Amniotic epithelial cell (primary cell): ENCODE results near the gene PRAME.
"Not testable (repeated sequence)": the region's sequence is repeated elsewhere in the genome, so short reads cannot be mapped to it uniquely, and the experiment has no call there.

Experiments used
- DNase-seq: peaks from one replicate; pipeline ENCODE4 v3.0.0-alpha.2; 2010; ENCODE audit warnings: low read depth

Gene PRAME

DNA sequence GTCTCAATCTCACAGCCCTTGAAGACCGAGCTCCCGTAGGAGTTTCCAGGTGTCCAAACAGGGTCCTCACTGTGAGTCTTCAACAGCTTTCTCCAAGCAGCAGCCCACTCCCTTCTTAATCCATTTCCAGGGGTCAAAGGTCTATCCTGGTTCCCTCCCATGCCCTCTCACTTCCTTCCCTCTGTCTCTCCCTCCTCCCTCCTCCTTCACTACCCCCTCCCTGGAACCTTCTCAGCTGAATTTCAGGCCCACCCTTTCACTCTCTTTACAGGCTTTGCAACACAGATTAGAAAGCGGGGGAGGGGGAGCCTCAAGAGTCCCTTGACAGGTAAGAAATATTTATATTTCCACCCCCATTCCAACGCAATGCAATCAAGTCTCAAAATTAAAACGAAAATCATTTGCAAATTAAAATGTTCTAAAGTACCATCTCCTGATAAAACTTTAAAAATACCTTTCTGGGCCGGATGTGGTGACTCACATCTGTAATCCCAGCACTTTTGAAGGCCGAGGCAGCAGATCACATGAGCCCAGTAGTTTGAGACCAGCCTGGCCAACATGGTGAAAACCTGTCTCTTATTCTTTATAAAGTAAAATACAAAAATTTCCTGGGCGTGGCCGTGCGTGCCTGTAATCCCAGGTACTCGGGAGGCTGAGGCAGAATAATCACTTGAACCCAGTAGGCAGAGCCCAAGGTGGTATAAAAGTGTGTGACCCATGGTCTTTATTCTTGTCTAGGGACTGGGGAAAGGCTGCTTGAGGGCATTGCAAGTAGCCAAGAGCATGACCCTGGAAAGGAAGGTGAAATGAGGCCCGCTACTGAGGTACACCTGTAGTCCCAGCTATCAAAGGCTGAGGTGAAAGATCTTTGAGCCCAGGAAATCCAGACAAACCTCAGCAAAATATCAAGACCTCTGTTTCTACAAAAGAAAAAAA is 38.1 kb downstream of the PRAME start:
- peak; percentile 40 for DNase-seq

DNA sequence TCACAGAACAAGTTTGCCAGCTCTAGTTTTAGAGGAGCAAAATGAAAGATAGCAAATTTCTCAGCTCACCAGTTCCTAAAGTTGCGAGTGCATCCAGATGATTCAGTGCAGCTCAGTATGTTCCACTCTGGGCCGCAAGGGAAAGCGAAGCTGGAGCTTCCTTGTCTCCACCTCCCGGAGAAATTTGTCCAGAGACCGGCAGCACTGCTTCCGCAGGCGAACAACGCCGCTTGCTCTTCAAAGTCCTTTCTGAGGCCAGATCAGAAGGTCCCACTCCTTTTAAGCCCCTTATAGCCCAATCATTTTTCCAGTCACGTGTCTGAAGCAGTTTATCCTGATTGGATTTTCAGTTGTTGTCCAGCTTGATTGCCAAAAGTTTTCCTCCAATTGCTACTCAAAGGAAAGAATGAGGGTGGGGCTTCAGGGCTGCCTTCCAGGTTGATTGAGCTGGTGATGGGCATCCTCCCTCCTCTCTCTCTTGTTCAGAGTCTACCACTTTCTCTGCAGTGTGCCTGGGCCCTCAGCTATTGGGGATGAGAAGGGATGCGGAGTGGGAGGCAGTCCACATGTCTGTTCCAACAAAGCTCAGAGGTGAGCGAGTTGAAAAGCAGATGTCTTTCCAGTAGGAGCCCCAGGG is 38.9 kb downstream of the PRAME start, which contains the start of gene ZNF280A:
ZNF280A (minus strand) TSS at position 251 of the 637 bp plus-strand sequence. CDS start 4,640 bp downstream, outside the sequence.
- DNase-seq = peak; percentile 45

- no peak for DNase-seq
Observed at GRCh38 chr22:22519591-22519990, 39.5 kb downstream of the PRAME start.

DNA sequence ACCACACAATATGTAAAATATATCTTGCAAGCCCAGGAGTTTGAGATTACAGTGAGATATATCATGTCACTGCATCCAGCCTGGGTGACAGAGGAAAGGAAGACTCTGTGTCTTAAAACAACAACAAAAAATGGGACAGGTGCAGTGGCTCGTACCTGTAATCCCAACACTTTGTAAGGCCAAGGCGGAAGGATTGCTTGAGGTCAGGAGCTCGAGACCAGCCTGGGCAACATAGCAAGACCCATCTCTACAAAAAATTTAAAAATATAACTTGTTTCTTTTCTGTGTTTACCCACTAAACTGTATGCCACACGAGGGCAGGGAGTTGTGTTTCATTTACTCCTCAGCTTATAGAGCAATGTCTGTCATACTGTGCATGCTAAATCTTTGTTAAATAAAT is 42.1 kb downstream of the PRAME start:
- DNase-seq = no peak

GRCh38 chr22:22515890-22516289 is 43.2 kb downstream of the PRAME start:
- no peak for DNase-seq

GRCh38 chr22:22514431-22514830 is 44.6 kb downstream of the PRAME start:
- DNase-seq = not testable (repeated sequence)

DNA sequence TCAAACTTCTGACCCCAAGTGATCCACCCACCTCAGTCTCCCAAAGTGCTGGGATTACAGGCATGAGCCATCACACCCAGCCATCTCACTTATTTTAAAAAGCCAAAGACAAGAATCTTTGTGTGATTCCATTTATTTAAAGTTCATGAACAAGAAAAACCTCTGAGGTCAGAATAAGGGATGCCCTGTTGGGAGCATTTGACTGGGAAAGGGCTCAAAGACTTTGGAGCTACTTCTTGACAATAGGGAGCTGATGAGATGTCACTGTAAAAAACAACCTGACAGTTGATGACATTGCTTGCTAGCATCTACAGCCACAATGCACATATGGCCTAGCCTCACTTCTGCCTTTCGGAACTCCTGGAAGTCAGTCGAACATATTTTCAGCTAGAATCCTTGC is 45.4 kb downstream of the PRAME start:
- no peak for DNase-seq

DNA sequence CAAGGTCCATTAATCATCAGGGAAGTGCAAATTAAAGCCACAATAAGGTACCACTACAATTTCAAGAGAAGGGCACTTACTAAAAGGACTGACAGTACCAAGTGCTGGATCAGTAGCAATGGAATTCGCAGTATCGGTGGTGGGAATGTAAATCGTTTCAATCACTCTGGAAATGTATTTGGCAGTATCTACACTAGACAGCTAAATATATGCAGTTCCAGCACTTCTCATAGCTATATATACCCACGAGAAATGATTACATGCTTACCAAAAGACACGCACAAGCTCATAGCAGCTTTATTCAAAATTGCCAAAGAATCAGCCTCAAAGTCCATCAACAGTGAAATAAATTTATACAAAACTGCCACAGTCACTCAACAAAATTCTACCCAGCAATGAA is 46.1 kb downstream of the PRAME start:
- no peak for DNase-seq

- DNase-seq = not testable (repeated sequence)
Observed at GRCh38 chr22:22510833-22511232, 48.2 kb downstream of the PRAME start.

- not testable (repeated sequence) for DNase-seq
Observed at GRCh38 chr22:22509912-22510311, 49.2 kb downstream of the PRAME start.

DNA sequence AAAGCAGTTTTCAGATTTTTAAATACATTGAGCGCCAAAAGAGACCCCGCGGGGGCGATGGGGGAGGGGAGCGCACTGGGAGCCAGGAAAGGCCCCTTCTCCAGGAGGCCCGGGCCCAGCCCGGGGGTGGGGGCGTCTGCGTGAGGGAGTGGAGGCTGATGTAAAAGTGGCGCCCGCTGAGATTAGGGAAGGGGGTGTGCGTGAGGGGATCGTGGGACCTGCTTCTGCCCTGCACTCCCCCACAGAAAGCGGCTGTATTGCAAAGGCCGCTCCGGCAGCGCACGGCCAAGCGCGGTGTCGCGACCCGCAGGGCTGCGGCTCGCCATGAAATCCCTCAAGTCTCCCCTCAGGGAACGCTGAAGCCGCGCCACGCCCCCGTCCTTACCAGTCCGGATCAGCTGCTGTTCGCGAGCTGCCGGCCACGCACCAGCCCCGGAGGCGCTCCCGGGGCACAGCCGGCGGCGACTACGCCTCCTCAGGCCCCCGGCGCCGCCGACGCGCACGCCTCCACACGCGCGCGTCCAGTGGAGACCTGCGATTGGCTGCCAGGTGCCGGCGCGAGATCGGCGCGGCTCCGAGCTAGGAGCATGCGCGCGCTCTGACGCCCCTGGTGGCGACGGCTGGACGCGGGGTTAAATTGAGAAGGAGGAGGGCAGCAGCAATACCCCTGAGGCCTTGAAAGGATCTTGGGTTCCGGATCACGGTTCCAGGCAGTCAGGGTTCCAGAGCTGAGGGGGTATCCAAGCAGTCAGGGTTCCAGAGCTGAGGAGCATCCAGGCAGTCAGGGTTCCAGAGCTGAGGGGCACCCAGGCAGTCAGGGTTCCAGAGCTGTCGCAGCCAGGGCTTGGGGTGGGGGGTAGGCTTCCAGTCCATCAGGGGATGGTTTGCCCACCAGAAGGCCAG is 50.5 kb downstream of the PRAME start, which contains the start of gene ZNF280B:
ZNF280B (minus strand) TSS at position 469 of the 903 bp plus-strand sequence. CDS start 19,344 bp downstream, outside the sequence.
- peak; percentile 82 for DNase-seq

GRCh38 chr22:22507743-22508273 is 51.3 kb downstream of the PRAME start:
- DNase-seq = no peak

DNA sequence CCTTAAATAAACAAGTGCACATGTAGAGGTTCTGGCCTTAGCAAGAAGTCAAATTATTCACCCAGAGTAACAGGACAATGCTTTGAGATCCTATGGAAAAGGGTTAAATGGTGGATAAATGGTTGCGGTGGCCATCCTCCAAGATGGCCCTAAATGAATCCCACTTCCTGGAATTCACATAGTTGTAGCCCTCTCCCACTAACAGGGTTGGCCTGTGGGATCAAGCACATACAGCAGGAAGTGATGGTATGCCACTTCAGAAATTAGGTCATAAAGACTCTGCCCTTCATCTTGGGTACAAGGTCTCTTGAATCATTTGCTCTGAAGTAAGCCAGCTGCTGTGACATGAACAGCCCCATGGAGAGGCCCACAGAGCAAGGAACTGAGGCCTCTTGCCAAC is 52.3 kb downstream of the PRAME start:
- no peak for DNase-seq

DNA sequence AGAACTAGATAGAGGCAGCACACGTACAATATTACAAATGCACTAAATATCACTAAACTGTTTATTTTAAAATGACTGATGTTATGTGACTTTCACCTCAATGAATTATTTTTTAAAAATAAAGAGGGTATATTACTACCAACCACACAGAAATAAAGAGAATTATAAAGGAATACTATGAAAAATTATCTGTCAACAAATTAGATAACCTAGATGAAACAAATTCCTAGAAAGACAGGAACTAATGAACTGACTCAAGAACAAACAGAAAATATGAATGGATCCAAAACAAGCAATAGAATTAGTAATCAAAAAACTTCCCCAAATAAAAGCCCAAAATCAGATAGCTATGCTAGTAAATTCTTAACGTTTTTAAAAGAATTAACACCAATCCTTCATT is 60.8 kb downstream of the PRAME start:
- DNase-seq = no peak
